Stimulated activated naive CD4-positive, alpha-beta T cell (primary cell): ENCODE data around the gene PDE1C.

Source experiments
- DNase-seq, 6 experiments: peaks; one replicate each; lab custom pipeline; 2025; lab: John Stamatoyannopoulos, UW

The PDE1C gene

DNA sequence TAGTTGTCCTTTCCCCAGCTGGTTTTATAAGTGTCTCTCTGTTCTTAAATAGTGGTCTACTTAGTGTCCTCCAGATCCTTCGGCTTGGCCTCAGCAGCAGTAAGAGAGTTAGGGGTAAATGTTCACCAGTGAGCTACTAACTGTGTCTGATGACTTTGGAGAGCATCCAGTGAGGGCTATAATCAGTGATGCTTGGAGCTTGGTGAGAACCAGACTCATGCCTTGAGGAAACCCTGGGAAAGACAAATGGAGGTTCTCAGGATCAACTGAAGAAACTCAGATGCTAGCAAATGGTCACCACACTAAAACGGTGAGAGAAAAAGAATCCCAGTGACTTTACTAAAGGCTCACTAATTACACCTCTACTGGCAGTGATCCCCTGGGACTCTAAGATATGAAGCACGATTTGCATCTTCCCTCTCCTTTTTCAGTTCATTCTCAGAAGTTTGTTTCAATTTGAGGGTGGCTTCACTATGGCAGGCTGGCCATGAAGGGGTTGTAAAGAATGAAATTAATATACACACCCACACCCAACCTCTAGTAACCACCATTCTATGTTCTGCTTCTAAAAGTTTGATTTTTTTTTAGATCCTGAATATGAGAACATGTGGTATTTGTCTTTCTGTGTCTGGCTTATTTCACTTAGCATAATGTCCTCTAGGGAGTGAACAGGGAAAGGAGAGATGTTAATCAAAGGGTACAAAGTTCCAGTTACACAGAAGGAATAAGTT, 177.9 kb downstream of the PDE1C start:
- no peak for DNase-seq

DNA sequence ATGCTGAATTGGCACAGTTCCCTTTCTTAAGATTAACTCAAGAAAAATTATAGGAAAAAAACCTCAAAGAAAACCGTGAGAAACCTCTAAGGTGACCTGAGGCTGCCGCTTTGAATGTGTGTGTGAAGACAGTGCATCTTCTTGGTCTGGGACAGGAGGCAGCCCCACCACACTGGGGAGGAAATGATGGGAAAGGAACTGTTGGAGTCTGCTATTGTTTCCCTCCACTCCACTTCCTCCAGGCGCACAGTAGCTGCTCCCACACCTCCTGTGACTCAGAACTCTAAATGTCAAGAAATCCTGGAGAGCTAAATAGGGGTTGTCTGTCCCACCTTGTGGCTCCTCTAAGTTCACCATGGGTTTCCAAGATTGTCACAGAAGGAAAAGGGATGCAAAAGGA, 179.4 kb downstream of the PDE1C start:
- DNase-seq: no peak

DNA sequence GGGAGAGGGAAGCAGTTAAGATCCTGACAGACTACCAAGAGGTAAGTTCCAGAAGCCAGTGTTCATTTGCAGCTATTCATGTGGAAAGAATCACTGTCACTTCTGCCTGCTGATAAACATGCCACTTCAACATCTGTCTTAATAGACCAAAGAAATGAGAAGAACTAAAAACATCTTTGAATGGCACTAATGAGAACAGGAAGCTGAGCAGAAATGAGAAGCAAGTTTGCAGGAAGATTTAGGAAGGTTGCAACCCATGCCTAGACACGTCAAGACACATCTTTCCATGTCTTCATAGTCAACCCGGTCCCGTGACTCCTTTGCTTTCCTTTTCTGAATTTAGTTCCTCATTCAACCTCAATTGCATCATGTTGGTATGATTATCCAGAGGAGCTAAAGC, 180.0 kb downstream of the PDE1C start:
- DNase-seq: no peak

DNA sequence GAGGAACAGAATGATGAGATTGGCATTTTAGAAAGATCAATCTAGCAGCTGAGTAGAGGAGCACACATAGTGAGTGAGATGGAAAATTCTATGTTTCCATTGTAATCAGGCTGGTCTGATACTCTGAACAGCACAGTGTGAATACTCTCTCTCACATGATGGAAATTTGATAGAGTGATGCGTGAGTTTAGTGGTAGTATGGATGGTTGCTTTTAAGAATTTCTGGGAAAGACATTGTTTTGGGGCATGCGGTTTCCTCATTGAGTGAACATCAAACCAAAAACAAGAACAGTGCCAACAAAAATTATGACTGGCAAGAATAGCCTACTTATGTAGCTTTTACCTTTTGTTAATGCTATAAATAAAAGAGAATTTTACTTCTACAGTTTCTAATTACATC, 183.2 kb downstream of the PDE1C start:
- no peak for DNase-seq

DNA sequence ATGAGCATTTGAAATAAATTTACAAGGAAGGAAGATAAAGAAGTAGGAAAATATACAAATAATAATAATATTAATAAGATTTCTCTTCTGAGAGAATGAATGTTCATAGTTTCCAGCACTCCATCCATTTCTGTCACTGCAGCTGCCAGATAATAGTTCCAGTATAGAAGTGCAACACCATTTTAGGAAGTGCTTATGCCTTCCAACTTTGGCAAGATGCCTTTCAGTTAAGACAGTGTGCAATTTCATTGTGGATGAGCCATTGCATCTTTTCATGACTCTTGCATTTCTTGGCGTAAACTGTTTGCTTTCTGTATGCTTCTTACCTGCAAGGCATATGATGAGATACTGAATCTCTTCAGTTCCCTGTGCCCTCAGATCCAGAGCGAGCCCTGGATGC, 185.0 kb downstream of the PDE1C start:
- no peak for DNase-seq

DNA sequence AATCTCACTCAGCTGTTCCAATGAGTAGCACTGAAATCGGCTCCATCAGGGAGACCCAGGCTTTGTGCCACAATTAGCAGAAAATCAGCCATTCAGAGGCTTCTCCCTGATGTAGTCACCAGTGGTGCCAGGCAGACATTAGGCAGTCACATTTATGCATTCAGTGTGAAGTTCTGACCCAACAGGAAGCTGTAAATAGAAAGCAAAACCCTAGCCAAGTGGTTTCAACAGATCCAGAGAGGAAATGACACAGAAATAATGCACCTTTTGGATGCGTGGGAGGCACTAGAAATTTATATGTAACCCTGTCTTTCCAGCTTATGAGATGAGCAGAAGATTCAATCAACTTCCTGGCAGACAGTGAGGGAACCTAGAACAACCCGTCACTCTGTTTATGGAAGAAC, 186.4 kb downstream of the PDE1C start:
- DNase-seq: no peak

DNA sequence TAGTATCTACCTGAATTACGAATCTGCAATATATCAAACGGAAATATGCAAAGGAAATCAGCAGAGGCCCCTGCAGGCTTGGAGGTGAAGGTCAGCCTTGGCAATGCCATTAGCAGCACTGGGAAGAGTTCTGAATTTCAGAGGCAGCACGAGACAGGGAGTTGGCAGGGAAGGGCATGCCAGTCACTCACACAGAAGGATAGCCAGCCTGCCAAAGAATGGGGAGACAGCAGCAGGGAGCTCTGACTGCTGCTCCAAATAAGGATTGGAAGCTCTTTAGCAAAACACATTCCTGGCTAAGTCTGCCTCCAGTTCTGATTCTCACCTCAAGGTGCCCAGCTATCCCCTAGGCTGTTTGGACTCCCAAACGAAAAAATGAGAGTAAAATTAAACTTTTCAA, 188.0 kb downstream of the PDE1C start:
- no peak for DNase-seq

DNA sequence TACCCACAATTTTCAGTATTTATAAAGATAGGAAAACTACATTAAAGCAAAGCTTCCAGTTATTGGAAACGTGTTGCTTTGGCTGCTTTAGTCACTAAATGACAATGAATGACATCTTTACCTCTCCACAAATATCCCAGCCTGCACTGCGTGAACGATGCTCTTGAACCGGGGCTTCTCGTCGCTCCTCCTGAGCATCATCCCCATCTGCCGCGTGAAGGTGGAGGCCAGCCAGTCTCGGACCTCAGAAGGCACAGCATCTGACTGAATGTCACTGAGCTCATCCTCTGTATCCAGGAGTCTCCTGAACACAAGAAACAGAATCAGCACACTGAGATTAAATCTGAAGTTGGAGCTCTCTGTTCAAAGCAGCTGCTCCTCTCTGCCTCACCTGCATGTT, 191.3 kb downstream of the PDE1C start:
- no peak for DNase-seq

DNA sequence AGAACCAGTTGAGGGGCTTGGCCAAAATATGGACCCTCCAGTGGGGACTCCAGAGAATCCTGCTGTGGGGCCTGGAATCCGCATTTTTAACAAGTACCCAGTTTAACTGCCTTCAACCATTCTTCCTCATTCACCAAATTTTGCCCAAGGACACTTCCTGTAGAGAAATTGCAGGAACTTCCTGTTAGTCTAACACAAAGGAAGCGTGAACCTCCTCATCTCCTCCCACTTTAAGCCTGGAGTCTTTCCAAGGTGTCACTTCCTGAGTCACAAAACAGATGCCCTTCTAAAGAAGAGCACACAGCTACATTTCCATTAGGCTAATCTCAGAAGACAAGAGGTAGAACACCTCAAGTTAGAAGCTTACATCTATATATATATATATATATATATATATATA, 194.8 kb downstream of the PDE1C start:
- DNase-seq: no peak

DNA sequence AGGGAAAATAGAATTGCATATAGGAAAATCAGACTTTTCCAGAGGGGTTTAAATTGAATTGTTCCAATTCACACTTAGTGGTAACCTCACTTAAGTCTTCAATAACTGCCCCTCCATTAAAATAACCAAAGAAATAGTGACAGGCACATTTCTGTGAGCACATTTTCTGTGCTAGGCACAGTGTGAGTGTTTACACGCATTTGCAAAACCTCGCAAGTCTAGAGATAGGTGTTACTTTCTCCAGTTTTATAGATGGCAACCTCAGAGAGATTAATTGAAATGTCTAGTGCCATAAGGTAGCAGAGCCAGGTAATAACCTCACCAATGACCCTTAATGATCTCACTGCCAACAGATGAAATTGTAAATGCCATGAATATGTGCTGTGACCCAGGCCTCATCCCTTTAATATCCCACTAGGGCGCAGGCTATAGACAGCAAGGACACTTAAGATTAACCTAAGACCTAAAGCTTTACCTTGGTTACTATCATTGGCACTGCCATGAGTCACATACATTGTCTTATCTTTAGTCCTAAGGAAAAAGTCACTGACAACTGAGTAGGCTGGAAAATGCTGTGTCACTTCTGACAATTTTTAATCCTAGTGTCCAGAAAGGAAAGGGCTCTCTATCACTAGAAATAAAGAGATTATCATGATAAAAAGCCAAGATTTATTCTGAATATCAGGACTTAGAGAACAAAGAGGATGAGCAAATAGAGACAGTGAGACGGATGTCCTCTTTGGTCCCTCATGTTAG, 195.4 kb downstream of the PDE1C start:
- DNase-seq: no peak

DNA sequence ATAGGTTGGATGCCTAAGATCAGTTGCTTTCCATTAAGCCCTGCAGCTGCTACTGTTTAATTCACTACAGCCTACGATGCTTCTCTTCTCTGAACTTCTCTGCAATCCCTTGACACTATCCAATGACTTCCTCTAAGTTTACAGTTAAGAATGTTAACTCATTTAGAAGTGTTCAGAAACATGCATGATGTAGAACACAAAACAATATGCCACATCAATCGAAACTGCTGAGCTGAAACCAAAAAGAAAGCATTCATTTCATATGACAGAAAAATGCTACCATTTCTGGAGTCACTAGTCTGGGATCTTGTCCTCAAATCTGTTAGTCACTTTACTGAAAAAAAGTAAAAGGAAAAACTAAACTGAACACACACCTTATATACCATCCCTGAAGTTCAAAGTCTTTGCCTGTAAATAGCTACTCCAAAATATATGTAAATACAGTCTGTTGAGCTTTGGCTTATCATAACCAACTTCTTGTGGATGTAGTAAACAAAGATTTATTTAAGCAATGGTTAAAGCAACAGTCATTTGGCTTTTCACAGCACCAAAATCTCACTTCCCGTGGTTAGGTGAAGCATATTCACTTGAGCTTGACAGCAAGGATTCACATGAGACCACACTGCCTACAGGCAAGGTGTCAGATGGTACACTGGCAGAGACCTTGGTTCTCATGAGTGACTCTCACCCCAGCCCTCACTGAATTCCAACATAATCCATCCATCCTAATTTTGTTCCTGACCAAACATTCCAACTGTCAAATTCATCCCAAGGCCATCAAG, 196.2 kb downstream of the PDE1C start:
- DNase-seq: no peak

DNA sequence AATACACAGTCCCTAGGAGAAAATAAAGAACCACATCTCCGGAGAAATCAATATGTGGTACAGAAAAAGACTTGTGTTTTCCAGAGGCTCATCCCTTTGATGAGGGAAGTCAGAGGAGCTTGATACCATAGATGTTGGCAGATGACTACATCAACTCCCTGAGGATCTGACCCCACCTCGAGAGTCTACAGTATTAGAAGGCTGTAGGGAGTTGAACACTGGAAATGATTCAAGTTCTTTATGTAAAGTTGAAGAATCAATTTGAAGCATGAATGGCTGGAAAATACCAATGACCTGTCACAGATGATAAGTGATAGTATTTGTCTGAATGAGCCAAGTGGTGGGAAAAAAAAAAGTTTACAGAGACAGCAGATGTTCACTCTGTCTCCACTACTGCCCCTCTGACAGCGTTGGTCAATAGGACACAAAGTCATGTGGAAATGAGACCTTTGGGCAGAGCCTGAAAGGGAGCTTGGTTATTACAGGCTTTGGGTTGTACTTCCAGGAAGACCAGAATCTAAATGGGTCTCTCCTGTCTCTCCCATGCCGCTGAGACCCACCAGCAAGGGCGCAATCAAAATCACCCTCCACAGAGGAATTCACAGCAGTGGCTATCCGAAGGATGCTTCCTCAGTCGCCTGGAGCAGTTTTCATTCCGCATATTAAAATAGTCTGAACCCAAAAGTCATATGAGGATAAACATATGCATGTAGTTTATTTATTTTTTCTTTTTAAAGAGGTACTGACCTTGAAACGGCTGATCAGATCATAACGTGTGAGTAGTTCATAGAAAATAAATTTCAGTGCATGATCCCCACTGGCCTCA, 197.4 kb downstream of the PDE1C start:
- DNase-seq: no peak

DNA sequence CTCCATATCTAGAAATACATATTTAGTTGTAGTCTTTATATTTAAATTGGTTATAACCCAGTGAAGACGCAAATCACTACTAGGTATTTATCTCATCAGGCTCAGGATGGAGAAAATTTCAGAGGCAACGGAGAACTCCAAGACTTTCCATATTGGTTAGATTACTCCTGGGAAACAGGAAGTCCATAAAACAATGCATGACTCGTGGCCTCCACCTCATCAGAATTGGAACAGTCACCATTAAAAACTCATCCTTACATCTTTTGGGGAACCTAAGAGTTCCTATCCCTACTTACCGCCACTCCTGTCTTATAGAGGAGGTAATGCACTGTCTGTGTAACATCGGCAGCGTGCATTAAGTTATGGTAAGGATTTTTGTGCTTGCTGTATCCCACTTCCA, 205.6 kb downstream of the PDE1C start:
- no peak for DNase-seq

DNA sequence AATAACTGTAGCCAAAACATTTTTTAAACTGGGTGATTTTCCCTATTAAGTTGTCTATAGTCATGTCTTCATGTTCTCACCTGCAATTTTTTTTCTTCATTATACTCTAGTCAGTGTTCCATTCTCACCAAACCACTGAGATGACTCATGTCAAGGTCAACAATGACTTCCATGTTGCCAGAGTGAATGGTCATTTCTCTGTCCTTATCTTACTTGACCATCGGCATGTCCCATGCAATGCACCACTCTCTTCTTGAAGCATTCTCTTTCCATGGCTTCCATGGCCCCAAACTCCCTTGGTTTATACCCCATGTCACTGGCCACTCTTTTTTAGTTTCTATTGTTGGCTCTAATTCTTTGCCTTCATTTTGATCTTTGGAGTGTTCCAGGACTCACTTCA, 209.3 kb downstream of the PDE1C start:
- DNase-seq: no peak

DNA sequence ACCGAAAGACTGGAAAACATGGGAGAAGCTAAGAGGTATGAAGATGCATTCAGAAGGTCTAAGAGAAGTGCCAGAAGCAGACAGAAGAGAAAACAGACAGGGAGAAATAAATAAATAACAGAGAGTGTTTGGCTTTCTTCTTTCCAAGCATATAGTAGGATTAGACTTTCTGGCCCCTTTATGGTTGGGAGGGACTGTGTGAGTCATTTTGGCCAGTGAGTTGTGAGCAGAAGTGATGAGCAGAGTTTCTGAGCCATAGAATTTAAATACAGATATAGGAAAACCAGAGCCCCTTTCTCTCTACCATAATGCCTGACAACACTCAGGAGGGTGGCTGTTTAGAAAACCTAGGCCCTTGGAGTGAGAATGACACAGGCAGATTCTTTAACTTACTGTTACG, 212.2 kb downstream of the PDE1C start:
- no peak for DNase-seq

DNA sequence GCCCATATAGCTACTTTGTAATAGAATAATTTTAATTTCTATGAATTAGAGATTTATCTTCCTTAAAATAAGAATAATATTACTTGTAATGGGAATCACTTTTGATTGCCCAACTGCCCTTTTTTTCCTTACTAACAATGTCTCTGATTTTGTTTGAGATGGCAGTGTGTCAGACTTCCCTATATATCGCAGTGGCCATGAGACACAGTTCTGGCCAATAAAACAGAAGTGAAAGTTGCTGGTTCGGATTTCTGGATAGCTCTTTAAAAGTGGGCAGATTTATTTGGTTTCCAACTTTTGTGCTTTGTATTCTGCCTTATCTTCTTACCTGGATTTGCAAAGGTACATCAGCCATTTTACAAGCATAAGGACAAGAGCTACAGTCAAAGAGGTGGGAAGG, 213.0 kb downstream of the PDE1C start:
- no peak for DNase-seq

DNA sequence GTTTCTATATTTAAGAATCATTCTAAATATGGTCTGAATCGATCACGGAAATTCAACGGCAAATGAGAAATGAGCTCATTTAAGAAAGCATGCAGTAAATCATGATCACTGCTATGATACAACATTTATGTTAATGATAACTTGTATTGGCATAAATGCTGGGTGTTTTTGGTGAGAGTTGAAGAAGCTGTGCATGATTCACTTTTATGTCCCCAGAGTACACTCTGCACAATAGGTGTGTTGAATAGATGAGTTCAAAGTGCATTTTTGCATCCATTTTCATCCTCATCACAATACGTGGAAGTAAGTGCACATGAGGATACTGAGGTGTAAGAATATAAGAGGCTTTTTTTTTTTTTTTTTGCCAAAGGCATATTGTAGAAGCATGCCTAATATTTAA, 213.9 kb downstream of the PDE1C start:
- DNase-seq: no peak

DNA sequence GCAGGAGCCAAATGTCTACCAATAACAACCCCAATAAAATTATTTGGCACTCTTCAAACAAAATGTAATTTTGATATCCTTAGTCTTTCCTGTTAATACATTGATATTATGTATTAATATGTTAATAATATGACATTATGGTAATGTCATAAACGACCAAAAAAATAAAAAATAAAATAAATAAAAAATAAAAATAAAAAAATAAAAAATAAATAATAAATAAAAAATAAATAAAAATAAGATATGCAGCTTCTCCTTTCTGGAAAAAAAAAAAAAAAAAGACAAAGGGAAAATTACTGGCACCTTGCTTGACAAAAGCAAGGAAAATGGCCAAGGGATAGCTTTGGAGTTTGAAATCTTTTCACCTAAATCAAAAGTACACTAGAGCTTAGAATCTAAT, 214.7 kb downstream of the PDE1C start:
- no peak for DNase-seq

DNA sequence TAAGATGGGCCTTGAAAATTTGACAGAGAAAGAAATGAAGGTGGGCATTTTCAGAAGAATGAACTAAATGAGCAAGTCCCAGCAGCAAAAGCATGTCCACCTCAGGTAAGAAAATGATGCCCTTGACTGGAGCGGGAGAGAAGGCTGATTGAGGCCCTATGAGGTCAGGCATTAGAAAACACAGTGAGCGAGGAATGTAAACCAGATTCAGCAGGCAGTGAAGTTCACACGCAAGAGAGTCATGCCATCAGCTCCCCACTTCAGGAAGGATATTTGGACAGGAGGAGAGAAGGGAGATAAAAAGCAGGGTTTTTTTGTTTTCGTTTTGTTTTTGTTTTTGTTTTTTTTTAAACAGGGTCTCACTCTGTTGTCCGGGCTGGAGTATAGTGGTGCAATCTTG, 216.8 kb downstream of the PDE1C start:
- DNase-seq: no peak

DNA sequence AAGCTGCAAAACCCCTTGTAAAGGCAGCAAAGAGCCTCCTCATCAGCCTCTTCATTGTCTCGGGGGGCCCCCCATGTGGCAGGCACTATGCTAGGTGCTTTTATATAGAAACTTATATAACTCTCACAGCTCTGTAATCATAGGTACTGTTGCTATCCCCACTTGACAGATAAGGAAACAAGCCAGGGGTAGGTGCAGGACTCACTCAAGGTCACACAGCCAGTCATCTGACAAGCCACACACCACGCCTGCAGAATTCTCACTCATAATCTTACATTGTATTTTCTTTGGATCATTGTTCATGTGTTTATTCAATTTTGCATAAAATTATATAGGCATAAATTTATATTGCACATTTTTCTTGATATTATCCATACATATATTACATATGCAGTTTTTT, 217.7 kb downstream of the PDE1C start:
- DNase-seq: no peak

DNA sequence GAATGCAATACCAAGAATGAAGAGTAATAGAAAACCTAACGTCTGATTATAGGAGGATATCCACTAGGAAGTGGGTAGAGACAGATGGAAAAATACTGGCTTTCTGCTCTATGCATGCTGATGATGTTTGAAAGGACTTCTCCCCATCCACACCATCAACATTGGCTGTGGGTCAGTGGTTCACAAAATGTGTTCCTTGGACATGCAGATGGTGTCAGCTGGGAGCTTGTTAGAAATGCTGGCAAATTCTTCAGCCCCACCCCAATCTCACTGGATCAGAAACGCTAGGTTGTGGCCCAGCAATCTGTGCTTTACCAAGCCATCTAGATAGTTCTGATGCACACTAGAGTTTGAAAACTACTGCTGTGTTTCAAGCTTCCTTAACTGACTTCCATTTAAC, 219.1 kb downstream of the PDE1C start:
- no peak for DNase-seq

DNA sequence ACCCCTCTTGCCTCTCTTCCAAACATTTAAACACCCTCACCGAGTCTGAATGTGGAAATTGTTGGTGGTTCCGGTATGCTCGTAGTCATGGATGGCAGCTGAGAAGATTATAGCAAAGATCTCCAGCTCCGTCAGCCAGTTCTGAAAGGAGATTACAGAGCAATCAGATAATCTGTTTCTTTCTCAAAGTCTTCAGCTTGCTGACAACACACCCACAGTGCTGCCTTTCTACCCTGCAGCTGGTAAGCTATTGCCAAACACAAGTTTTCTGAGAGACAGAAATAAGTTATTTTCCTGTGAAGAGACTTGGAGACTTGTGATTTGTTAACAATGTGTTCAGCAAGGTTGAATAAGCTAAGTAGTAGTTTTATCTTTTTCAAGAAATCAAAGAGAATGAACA, 219.6 kb downstream of the PDE1C start:
- no peak for DNase-seq
